GM23248 (cell line): ENCODE data around the gene BAIAP2L2.

Source experiments
- EZH2 ChIP-seq: fragments of 200-600 bp; sonication (generic); IDR thresholded peaks from 2 replicates; pipeline ENCODE4 v1.6.1; 2018; ENCODE audit warnings: antibody characterized with exemption, mild to moderate bottlenecking; ENCODE audit not compliant: insufficient read depth, poor library complexity, severe bottlenecking
- EZH2phosphoT487 ChIP-seq: fragments of 200-600 bp; sonication (generic); IDR thresholded peaks from 2 replicates; pipeline ENCODE4 v1.6.1; 2018; ENCODE audit warnings: antibody characterized with exemption, moderate library complexity, mild to moderate bottlenecking, low read depth; ENCODE audit not compliant: insufficient read depth

DNA sequence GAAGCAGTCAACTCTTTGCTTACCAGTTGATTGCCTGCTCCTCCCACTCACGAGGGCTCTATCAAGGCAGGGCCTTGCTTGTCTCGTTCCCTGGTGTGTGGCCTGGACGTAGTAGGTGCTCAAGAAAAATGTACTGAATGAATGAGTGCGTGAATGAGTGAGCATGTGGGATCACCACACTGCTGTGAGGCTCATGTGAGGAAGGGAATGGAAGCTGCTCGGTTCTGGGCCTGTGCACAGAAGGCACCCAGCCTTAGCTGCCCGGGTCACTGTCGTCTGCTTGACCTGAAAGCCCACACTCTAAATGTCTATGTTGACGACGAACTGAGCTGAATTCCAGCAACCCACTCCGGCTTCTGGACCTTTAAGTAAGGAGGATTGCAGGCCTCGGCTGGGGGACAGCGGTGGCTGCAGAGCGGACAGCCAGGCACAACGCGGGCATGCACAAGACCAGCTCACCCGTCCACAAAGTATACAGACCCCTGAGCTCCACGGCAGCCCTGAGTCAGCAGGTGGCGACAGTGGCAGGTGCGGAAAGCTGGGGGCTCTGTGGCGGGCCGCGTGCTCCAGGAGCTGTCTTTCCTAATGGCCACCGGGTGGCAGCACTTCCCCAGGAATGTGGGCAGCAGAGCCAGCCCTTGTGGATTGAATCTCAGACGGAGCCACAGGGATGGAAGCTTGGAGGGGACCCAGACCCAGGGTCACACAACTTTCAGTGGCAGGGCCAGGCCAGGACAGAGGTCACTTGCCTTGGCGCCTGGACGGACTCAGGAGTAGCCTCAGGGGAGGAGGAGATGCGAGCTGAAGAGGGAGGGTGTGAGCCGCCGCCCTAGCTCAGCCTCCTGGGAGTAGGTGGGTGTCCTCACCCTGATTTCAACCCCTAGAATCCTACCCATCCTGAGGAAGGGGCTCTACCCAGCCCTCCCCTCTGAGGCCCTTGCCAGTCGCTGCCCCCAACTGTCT is 58.3 kb downstream of the BAIAP2L2 start:
- TF ChIP-seq EZH2phosphoT487 (no peak), EZH2 (no peak)
